WERI-Rb-1 (cell line): ENCODE measurements around the gene SPAG6.
A peak's percentile ranks its signal among the peaks of the same experiment; 100 is the strongest.

Experiments used
- DNase-seq: peaks from one replicate; pipeline ENCODE4 v3.0.0-alpha.2; 2020
- H3K27ac ChIP-seq: fragments of 250-450 bp; sonication (Bioruptor Pico); 2 replicates; pipeline ENCODE4 v1.5.1; 2020; ENCODE audit warnings: mild to moderate bottlenecking, moderate library complexity
- H3K27me3 ChIP-seq: fragments of 250-450 bp; sonication (Bioruptor Pico); 2 replicates; pipeline ENCODE4 v1.5.1; 2021; ENCODE audit warnings: mild to moderate bottlenecking, low read depth, moderate library complexity; ENCODE audit not compliant: insufficient read depth, severe bottlenecking
- H3K36me3 ChIP-seq: fragments of 250-450 bp; sonication (Bioruptor Pico); 2 replicates; pipeline ENCODE4 v1.5.1; 2020; ENCODE audit warnings: mild to moderate bottlenecking, moderate library complexity
- H3K4me3 ChIP-seq: 2 replicates; pipeline ENCODE4 v1.5.1; 2011; ENCODE audit warnings: low read depth, mild to moderate bottlenecking, control low read depth, low read length
- H3K9me3 ChIP-seq: fragments of 250-450 bp; sonication (Bioruptor Pico); 2 replicates; pipeline ENCODE4 v1.5.1; 2021; ENCODE audit warnings: mild to moderate bottlenecking, moderate library complexity; ENCODE audit not compliant: severe bottlenecking
- TF ChIP-seq, protein P1 (sequence below): IDR thresholded peaks from 2 replicates; pipeline ENCODE4 v1.5.1; 2011; ENCODE audit warnings: low read depth, mild to moderate bottlenecking, control low read depth, inconsistent platforms, low read length

Gene SPAG6

DNA sequence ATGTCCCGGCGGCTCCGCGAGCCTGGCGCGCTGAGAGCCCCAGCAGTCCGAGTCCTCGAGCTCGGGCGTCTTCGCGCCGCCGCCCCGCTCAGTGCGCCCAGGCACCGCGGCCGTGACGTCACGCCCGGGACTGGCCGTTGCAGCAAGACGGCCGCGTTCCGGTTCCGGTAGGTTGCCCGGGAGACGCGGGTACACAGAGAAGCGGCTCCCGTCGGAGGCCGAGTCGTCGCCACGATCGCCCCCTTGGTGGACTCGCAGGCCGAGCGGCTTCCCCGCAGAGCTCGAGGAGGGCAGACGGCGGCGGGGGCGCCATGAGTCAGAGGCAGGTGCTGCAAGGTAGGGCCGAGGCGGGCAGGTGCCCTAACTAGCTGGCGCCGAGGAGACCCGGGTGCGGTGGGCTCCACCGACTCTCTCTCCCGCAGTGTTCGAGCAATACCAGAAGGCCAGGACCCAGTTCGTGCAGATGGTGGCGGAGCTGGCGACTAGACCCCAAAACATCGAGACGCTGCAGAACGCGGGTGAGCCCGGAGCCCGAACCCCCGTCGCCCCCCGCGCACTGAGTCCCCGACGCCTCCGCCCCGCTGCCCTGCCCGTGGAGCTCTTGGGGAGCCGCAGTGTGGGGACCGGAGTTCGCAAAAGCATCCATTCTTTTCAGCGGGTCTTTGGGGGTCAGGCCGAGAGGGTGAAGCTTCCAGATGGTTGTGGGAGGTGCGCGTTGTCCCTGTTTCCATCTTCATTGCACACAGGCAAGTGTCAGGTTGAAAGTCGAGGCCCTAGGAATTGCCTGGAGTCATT lies at the start of gene SPAG6:
SPAG6 (plus strand) TSS at position 196 of the 795 bp plus-strand sequence; CDS start at position 312, 116 bp downstream.
- DNase-seq = peak; percentile 24
- H3K9me3 ChIP-seq = no peaks in the 10 kb centered on the region
- TF ChIP-seq, protein P1, sequence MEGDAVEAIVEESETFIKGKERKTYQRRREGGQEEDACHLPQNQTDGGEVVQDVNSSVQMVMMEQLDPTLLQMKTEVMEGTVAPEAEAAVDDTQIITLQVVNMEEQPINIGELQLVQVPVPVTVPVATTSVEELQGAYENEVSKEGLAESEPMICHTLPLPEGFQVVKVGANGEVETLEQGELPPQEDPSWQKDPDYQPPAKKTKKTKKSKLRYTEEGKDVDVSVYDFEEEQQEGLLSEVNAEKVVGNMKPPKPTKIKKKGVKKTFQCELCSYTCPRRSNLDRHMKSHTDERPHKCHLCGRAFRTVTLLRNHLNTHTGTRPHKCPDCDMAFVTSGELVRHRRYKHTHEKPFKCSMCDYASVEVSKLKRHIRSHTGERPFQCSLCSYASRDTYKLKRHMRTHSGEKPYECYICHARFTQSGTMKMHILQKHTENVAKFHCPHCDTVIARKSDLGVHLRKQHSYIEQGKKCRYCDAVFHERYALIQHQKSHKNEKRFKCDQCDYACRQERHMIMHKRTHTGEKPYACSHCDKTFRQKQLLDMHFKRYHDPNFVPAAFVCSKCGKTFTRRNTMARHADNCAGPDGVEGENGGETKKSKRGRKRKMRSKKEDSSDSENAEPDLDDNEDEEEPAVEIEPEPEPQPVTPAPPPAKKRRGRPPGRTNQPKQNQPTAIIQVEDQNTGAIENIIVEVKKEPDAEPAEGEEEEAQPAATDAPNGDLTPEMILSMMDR = no peak
- peak within 1 kb of the TSS; percentile 29; the same call in 1 of the 2 replicates for H3K4me3 ChIP-seq
- H3K27me3 ChIP-seq = no peaks in the 10 kb centered on the region
- H3K36me3 ChIP-seq = no peaks in the 10 kb centered on the region
- H3K27ac ChIP-seq = no peak within 1 kb of the TSS

DNA sequence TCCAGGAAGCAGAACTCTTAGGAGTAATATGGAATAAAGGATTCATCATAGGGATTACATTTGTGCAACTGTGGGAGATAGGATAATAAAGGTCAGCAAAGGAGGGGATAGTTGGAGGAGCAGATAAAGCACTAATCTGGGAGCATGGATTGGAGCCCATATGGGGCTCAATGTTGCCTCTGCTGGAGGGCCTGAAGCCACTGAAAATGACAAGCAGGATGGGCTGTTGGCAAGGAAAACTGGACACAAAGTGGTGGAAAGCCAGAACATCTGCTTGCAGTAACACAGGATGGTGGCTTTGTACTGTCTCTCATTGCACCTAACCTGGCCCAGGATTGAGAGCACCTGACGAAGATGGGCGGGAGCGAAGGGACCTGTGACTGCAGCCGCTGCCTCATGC lies 44.1 kb upstream of the SPAG6 start:
- Histone ChIP-seq H3K36me3 (no peaks in the 10 kb centered on the region), H3K9me3 (no peaks in the 10 kb centered on the region), H3K27ac (no peak overlapping the region), H3K27me3 (no peaks in the 10 kb centered on the region), H3K4me3 (no peak overlapping the region)
- TF ChIP-seq, protein P1 = peak; percentile 53
- DNase-seq = peak; percentile 47

GRCh38 chr10:22303461-22303860 lies 41.8 kb upstream of the SPAG6 start:
- no peak overlapping the region for H3K27ac ChIP-seq
- no peaks in the 10 kb centered on the region for H3K36me3 ChIP-seq
- no peak overlapping the region for H3K4me3 ChIP-seq
- H3K27me3 ChIP-seq = no peaks in the 10 kb centered on the region
- H3K9me3 ChIP-seq = no peaks in the 10 kb centered on the region
- no peak for DNase-seq
- TF ChIP-seq, protein P1 = no peak

DNA sequence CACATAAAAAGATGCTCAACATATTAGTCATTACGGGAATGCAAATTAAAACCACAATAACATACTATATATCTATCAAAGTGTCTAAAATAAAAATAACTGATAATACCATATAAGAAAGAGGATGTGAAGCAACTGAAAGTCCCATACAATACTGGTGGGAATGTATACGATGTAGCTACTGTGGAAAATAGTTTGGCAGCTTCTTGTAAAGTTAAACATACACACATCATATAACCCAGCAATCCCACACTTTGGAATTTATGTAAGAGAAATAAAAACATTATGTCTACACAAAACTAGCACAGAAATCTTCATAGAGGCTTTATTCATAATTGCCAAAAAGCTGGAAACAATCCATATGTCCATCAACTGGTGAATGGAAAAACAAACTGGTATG lies 39.6 kb upstream of the SPAG6 start:
- Histone ChIP-seq H3K9me3 (no peaks in the 10 kb centered on the region), H3K4me3 (no peak overlapping the region), H3K27me3 (no peaks in the 10 kb centered on the region), H3K27ac (no peak overlapping the region), H3K36me3 (no peaks in the 10 kb centered on the region)
- TF ChIP-seq, protein P1 = no peak
- no peak for DNase-seq

DNA sequence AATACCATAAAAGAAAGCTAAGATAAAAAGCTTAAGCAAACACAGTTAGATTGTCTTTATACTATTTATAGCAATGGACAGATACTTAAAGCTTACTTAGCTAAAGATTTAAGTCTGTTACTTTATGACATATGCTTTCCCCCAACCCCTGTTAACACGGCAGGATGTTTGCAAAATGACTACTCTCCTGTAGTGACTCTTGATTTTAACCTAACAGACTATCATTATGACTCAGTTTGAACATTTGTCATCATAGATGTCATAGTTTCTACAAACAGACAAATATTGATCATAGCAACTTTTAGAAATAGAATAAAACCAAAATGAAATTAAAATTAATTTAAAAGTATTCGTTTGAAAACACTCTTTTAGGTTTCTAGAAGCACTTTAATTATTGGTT lies 36.9 kb upstream of the SPAG6 start:
- TF ChIP-seq, protein P1 = no peak
- no peak for DNase-seq

More for the DNA sequence above, 36.9 kb upstream of the SPAG6 start:
- Histone ChIP-seq H3K27me3 (no peaks in the 10 kb centered on the region), H3K36me3 (no peaks in the 10 kb centered on the region), H3K27ac (no peak overlapping the region), H3K4me3 (no peak overlapping the region), H3K9me3 (no peaks in the 10 kb centered on the region)
